Measurements from ENCODE around the gene ZNF277.

- TF ChIP-seq CTCF (IDR thresholded peaks at IDR 0.05; ENCODE audit: low read depth, low read length, poor library complexity, severe bottlenecking) = no peak
- no peak for TF ChIP-seq EZH2phosphoT487 (IDR thresholded peaks at IDR 0.05; ENCODE audit: borderline replicate concordance, low read length)
Observed at GRCh38 chr7:112212571-112212970, 6.1 kb downstream of the ZNF277 start.

Data from DOHH2 (cell line).